Stimulated activated CD8-positive, alpha-beta memory T cell treated with anti-CD3 and anti-CD28 coated beads, Interleukin-7, amount 100 ng/mL, for 1 hour (primary cell): ENCODE data around the gene SULT1C3.

Experiments
- DNase-seq, 2 donors: peaks; one replicate each; pipeline ENCODE4 v3.0.0-alpha.2; 2020; ENCODE audit warnings: low read depth in 2 of 2

Gene SULT1C3

DNA sequence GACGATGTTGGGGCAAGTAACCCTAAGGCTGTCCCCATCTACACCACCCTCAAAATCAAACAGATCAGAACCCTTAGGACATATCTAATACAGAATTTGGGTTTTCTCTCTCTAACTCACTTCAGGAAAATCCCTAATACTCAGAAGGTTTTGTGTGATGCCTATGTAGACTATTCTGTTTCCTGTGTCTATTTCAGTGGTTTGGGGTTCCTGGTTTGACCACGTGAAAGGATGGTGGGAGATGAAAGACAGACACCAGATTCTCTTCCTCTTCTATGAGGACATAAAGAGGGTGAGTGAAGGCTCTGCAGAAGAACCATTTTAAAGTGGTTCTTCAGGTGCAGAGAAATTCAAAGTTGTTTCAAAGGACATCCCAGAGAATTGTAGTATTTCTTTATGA, 65.2 kb downstream of the SULT1C3 start:
- no peak for DNase-seq

DNA sequence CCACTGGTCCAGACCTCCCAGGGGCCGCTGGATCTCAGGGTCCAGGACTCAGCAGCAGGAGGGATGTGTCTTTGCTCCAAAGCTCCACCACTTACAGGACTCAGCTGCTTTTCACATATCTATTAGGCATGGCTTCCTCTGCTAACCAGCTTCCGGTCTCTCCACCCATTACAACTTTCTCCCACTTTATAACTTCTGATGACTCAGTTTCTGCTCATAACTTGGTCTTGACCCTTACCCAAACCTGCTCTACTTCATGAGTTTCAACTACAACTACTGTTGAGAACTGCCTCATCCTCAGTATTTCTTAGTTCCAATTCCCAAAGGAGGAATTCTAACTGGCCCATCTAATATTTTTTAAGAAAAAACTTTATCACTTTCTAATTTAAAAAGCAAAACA, 66.1 kb downstream of the SULT1C3 start:
- DNase-seq = no peak

DNA sequence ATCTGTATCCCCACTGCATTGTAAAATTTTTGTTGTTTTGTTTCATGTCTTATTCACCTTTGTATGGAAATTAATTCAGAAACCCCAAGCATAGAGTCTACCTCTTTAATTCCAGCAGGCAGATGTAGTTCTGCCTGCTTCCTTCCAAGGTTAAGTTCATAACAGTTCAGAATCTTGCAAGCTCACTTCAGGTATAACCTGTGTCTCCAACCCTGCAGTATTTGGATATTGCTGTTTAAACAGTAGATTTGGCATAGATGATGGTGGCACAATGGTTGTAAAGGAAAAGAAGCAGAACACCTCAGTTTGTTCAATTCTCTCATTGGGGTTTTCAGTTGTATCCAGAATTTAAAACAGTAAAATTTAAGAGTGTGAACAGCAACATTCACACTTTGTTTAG, 70.1 kb downstream of the SULT1C3 start:
- no peak for DNase-seq
